A172 (cell line): Measurements from ENCODE around the gene OR1A2. TPM values are rescaled to one million over a fixed set of nuclear protein-coding genes. Genes with fewer than 3 reads are reported as not detected.
"Not testable (repeated sequence)": the region's sequence is repeated elsewhere in the genome, so short reads cannot be mapped to it uniquely, and the experiment has no call there.

Experiments
- DNase-seq: peaks from one replicate; pipeline ENCODE4 v3.0.0-alpha.2; 2015; ENCODE audit warnings: low spot score
- total RNA-seq: library from RNA; depleted of rRNA; stranded (reverse); fragments of >200 nt; shearing (Covaris generic); gene quantifications from 2 replicates; pipeline ENCODE4 v1.2.3, GENCODE V29; 2014; rRNA removed

Gene OR1A2
- total RNA-seq: not detected in 2 replicates

GRCh38 chr17:3197219-3197618 is at the start of gene OR1A2:
OR1A2 (plus strand) TSS chr17:3197519; CDS start chr17:3197519, 0 bp downstream.
- DNase-seq: no peak

GRCh38 chr17:3157218-3157617 is 40.1 kb upstream of the OR1A2 start:
- no peak for DNase-seq

GRCh38 chr17:3167574-3167973 is 29.7 kb upstream of the OR1A2 start:
- no peak for DNase-seq

GRCh38 chr17:3189961-3190360 is 7.4 kb upstream of the OR1A2 start:
- DNase-seq: no peak

- no peak for DNase-seq
Measured at GRCh38 chr17:3207367-3207766, 10.0 kb downstream of the OR1A2 start, which contains the start of gene OR1A1. OR1A1 (plus strand) TSS chr17:3207667; CDS start chr17:3215621, 7,954 bp downstream.

- no peak for DNase-seq
Measured at GRCh38 chr17:3208484-3208883, 11.2 kb downstream of the OR1A2 start.

GRCh38 chr17:3213001-3213400 is 15.7 kb downstream of the OR1A2 start:
- DNase-seq: no peak

GRCh38 chr17:3213587-3213986 is 16.3 kb downstream of the OR1A2 start:
- DNase-seq: no peak

- not testable (repeated sequence) for DNase-seq
Measured at GRCh38 chr17:3219978-3220377, 22.7 kb downstream of the OR1A2 start.

GRCh38 chr17:3221850-3222249 is 24.5 kb downstream of the OR1A2 start:
- no peak for DNase-seq

- DNase-seq: no peak
Measured at GRCh38 chr17:3222505-3222904, 25.2 kb downstream of the OR1A2 start.

- not testable (repeated sequence) for DNase-seq
Measured at GRCh38 chr17:3224721-3225352, 27.5 kb downstream of the OR1A2 start.

GRCh38 chr17:3232300-3232699 is 35.0 kb downstream of the OR1A2 start:
- not testable (repeated sequence) for DNase-seq

- DNase-seq: not testable (repeated sequence)
Measured at GRCh38 chr17:3238685-3239084, 41.4 kb downstream of the OR1A2 start.

GRCh38 chr17:3241044-3241443 is 43.7 kb downstream of the OR1A2 start:
- not testable (repeated sequence) for DNase-seq

GRCh38 chr17:3244841-3245240 is 47.5 kb downstream of the OR1A2 start:
- DNase-seq: not testable (repeated sequence)

Other genes starting within 250 kb of the OR1A2 start
- not detected in 2 replicates for gene OR1D5, start 133.9 kb upstream of the OR1A2 start, total RNA-seq
- gene OR1D2, start 93.1 kb upstream of the OR1A2 start, total RNA-seq: not detected in 2 replicates
- not detected in 2 replicates for gene OR1G1, start 70.0 kb upstream of the OR1A2 start, total RNA-seq
- not detected in 2 replicates for gene OR1A1, start 10.1 kb downstream of the OR1A2 start, total RNA-seq
- gene OR3A1, start 100.8 kb downstream of the OR1A2 start, total RNA-seq: not detected in 2 replicates
- gene OR3A2, start 188.8 kb downstream of the OR1A2 start, total RNA-seq: not detected in 2 replicates
- not detected in 2 replicates for gene OR1E1, start 200.9 kb downstream of the OR1A2 start, total RNA-seq
- not detected in 2 replicates for gene OR3A3, start 213.9 kb downstream of the OR1A2 start, total RNA-seq
- not detected in 2 replicates for gene OR1E2, start 236.3 kb downstream of the OR1A2 start, total RNA-seq